Caco-2 (cell line): ENCODE measurements around the gene KCNH8. TPM values are rescaled to one million over a fixed set of nuclear protein-coding genes. Genes with fewer than 3 reads are reported as not detected.

ENCODE experiments used
- BruUV-seq: library from RNA; stranded (reverse); fragments of 400-500 nt; replicated peaks from 2 replicates; lab custom pipeline; 2021; lab: Mats Ljungman, UMichigan
- CTCF ChIA-PET: fragments of 300-600 bp; sonication (Branson Sonifier 250); formaldehyde crosslinking; loops from one replicate; lab custom pipeline; 2022; ENCODE audit warnings: antibody characterized with exemption; lab: Charles Lee
- POLR2A ChIA-PET: fragments of 300-600 bp; sonication (Branson Sonifier 250); formaldehyde crosslinking; loops from one replicate; lab custom pipeline; 2022; ENCODE audit warnings: antibody characterized with exemption; lab: Charles Lee
- DNase-seq, 2 experiments: peaks; one replicate each; pipeline versions ENCODE4 v3.0.0 to v3.0.0-alpha.2; 2020 to 2022
- H3K27me3 ChIP-seq: replicated peaks from 2 replicates; pipeline ENCODE4 v1.6.0; 2011; ENCODE audit warnings: low read length; ENCODE audit not compliant: control insufficient read depth, insufficient read depth
- H3K36me3 ChIP-seq: 2 replicates; pipeline ENCODE4 v1.5.1; 2011; ENCODE audit warnings: low read length; ENCODE audit not compliant: control insufficient read depth, insufficient read depth
- H3K4me1 ChIP-seq: fragments of 250-450 bp; sonication (Bioruptor Pico); 2 replicates; pipeline ENCODE4 v1.5.1; 2020; ENCODE audit warnings: mild to moderate bottlenecking
- H3K4me3 ChIP-seq: 2 replicates; pipeline ENCODE4 v1.5.1; 2011; ENCODE audit warnings: low read depth, mild to moderate bottlenecking, control low read depth, low read length
- H3K9me3 ChIP-seq: fragments of 250-450 bp; sonication (Bioruptor Pico); 2 replicates; pipeline ENCODE4 v1.5.1; 2020; ENCODE audit warnings: mild to moderate bottlenecking, moderate library complexity
- H3K27ac Mint-ChIP-seq: one replicate; pipeline ENCODE4 v1.8.0; 2022; ENCODE audit warnings: mixed read lengths; ENCODE audit not compliant: unreplicated experiment
- H3K27me3 Mint-ChIP-seq: one replicate; pipeline ENCODE4 v1.8.0; 2022; ENCODE audit warnings: mixed read lengths; ENCODE audit not compliant: insufficient read depth, unreplicated experiment
- H3K36me3 Mint-ChIP-seq: one replicate; pipeline ENCODE4 v1.8.0; 2022; ENCODE audit warnings: mild to moderate bottlenecking, mixed read lengths; ENCODE audit not compliant: insufficient read depth, unreplicated experiment
- H3K4me1 Mint-ChIP-seq: one replicate; pipeline ENCODE4 v1.8.0; 2022; ENCODE audit warnings: low read depth, mixed read lengths; ENCODE audit not compliant: unreplicated experiment
- H3K4me3 Mint-ChIP-seq: one replicate; pipeline ENCODE4 v1.8.0; 2022; ENCODE audit warnings: mild to moderate bottlenecking, moderate library complexity, mixed read lengths; ENCODE audit not compliant: unreplicated experiment
- H3K9me3 Mint-ChIP-seq: one replicate; pipeline ENCODE4 v1.8.0; 2022; ENCODE audit warnings: mixed read lengths; ENCODE audit not compliant: unreplicated experiment
- intact Hi-C: fragments of 100-400 bp; cut with micrococcal nuclease; formaldehyde crosslinking; loops from one replicate; pipeline ENCODE4 v1.10.0; 2022; ENCODE audit not compliant: unreplicated experiment
- total RNA-seq: library from RNA; stranded (reverse); gene quantifications from 2 replicates; pipeline ENCODE4 v1.2.3, GENCODE V29; 2022
- TF ChIP-seq, protein P1 (sequence below), 2 experiments: fragments of 200-600 bp in 1 of 2; IDR thresholded peaks; 1 replicate in 1 of 2; 2 replicates in 1 of 2; pipeline versions ENCODE4 v1.5.1 to v1.8.0; 2011 to 2022; ENCODE audit warnings: antibody characterized with exemption in 1 of 2, control low read depth in 1 of 2, inconsistent platforms in 1 of 2, low read depth in 1 of 2, low read length in 1 of 2, mild to moderate bottlenecking in 1 of 2, moderate library complexity in 1 of 2; ENCODE audit not compliant: insufficient read depth in 1 of 2, severe bottlenecking in 1 of 2, unreplicated experiment in 1 of 2

Gene KCNH8
- total RNA-seq, 1 experiment from 2014 or later, result 0.07 TPM

DNA sequence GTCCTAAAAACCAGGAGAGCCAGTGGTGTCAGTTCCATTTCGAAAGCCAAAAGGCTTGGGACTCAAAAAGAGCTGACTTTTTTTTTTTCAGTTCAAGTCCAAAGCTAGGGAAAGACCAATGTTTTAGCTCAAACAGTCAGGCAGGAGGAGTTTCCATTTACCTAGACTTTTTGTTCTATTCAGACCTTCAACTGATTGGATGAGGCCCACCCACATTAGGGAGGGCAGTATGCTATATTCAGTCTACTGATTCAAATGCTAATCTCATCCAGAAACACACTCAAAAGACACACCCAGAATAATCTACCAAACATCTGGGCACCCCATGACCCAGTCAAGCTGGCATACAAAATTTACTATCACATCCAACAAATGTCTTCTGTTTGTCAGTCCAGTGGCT is 374.0 kb downstream of the KCNH8 start:
- TF ChIP-seq, protein P1, sequence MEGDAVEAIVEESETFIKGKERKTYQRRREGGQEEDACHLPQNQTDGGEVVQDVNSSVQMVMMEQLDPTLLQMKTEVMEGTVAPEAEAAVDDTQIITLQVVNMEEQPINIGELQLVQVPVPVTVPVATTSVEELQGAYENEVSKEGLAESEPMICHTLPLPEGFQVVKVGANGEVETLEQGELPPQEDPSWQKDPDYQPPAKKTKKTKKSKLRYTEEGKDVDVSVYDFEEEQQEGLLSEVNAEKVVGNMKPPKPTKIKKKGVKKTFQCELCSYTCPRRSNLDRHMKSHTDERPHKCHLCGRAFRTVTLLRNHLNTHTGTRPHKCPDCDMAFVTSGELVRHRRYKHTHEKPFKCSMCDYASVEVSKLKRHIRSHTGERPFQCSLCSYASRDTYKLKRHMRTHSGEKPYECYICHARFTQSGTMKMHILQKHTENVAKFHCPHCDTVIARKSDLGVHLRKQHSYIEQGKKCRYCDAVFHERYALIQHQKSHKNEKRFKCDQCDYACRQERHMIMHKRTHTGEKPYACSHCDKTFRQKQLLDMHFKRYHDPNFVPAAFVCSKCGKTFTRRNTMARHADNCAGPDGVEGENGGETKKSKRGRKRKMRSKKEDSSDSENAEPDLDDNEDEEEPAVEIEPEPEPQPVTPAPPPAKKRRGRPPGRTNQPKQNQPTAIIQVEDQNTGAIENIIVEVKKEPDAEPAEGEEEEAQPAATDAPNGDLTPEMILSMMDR (IDR thresholded peaks at IDR 0.05; ENCODE audit: insufficient read depth in 1 of 2, low read depth in 1 of 2, low read length in 1 of 2, severe bottlenecking in 1 of 2, unreplicated experiment in 1 of 2), result no peak
- BruUV-seq, result no TSS peak
- H3K4me3 ChIP-seq, result no peak overlapping the region
- H3K4me1 Mint-ChIP-seq, result no peaks in the 10 kb centered on the region
- no peaks in the 10 kb centered on the region for H3K27me3 ChIP-seq
- ChIA-PET POLR2A (no interaction called here), CTCF (no interaction called here)
- H3K36me3 ChIP-seq, result no peaks in the 10 kb centered on the region
- no peaks in the 10 kb centered on the region for H3K4me1 ChIP-seq
- no peaks in the 10 kb centered on the region for H3K9me3 ChIP-seq
- intact Hi-C loops, result no loop called here
- peaks cover 8% of the 10 kb centered on the region for H3K27me3 Mint-ChIP-seq
- H3K36me3 Mint-ChIP-seq, result no peaks in the 10 kb centered on the region
- no peak overlapping the region for H3K27ac Mint-ChIP-seq
- no peaks in the 10 kb centered on the region for H3K9me3 Mint-ChIP-seq
- H3K4me3 Mint-ChIP-seq, result no peak overlapping the region
- no peak for DNase-seq

DNA sequence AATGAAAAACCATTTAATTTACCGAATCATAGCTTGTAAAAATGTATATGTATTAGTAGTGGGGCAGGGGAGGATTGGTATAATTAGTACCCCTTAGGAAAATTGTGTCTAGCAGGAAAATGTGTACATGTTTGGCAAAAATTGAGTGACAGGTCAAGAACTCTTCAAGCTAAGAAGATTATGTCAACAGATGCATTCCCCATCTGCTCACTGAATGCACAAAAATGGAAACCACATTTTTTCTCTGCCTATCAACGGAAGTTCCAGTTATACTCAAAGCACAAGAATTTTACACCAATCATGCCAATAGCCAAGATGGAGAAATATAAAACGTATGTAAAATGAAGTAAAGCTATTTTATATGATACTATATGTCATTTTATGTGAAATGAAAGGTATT is 377.8 kb downstream of the KCNH8 start:
- intact Hi-C loops, result no loop called here
- Mint-ChIP-seq H3K4me3 (no peak overlapping the region), H3K36me3 (no peaks in the 10 kb centered on the region), H3K27ac (no peak overlapping the region), H3K27me3 (peaks cover 8% of the 10 kb centered on the region), H3K9me3 (no peaks in the 10 kb centered on the region), H3K4me1 (no peaks in the 10 kb centered on the region)
- Histone ChIP-seq H3K36me3 (no peaks in the 10 kb centered on the region), H3K27me3 (no peaks in the 10 kb centered on the region), H3K4me3 (no peak overlapping the region), H3K9me3 (no peaks in the 10 kb centered on the region), H3K4me1 (no peaks in the 10 kb centered on the region)
- DNase-seq, result no peak
- CTCF ChIA-PET, result no interaction called here
- no TSS peak for BruUV-seq
- TF ChIP-seq, protein P1 (IDR thresholded peaks at IDR 0.05; ENCODE audit: insufficient read depth in 1 of 2, low read depth in 1 of 2, low read length in 1 of 2, severe bottlenecking in 1 of 2, unreplicated experiment in 1 of 2), result no peak
- POLR2A ChIA-PET, result no interaction called here

DNA sequence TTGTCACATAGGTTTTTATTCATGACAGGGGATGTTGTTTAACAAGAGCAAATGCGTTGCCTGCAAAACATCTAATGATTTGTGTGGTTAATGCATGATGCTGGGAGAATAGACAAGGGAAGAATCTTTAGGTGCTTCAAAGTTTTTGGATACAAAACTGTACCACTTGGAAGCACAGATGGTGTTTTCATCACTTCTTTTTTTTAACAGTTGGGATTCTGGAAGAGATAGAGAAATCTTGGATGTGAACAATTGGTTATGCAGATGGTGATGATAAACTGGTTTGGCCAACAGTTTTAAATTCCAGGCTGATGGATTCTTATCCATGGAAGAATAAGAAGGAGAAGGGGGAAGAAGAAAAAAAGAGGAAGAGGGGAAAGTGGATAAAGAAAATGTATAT is 379.4 kb downstream of the KCNH8 start:
- Mint-ChIP-seq H3K9me3 (no peaks in the 10 kb centered on the region), H3K4me3 (no peak overlapping the region), H3K27ac (no peak overlapping the region), H3K27me3 (peaks cover 8% of the 10 kb centered on the region), H3K36me3 (no peaks in the 10 kb centered on the region), H3K4me1 (no peaks in the 10 kb centered on the region)
- Histone ChIP-seq H3K36me3 (no peaks in the 10 kb centered on the region), H3K27me3 (no peaks in the 10 kb centered on the region), H3K4me3 (no peak overlapping the region), H3K4me1 (no peaks in the 10 kb centered on the region), H3K9me3 (no peaks in the 10 kb centered on the region)
- BruUV-seq, result no TSS peak
- CTCF ChIA-PET, result no interaction called here
- no peak for DNase-seq
- TF ChIP-seq, protein P1 (IDR thresholded peaks at IDR 0.05; ENCODE audit: insufficient read depth in 1 of 2, low read depth in 1 of 2, low read length in 1 of 2, severe bottlenecking in 1 of 2, unreplicated experiment in 1 of 2), result no peak
- POLR2A ChIA-PET, result no interaction called here
- intact Hi-C loops, result no loop called here
